PC-3 (cell line): ENCODE results near the gene CTBP2.

ENCODE experiments used
- EZH2 ChIP-seq: fragments of 300-600 bp; sonication (generic); IDR thresholded peaks from one replicate; pipeline ENCODE4 v1.6.1; 2017; ENCODE audit warnings: antibody characterized with exemption, mild to moderate bottlenecking, low read length; ENCODE audit not compliant: unreplicated experiment
- TF ChIP-seq, protein P1 (sequence below): fragments of 300-600 bp; sonication (generic); conservative IDR thresholded peaks from 2 replicates; pipeline ENCODE4 v1.5.1; 2017; ENCODE audit warnings: antibody characterized with exemption, low read depth, mild to moderate bottlenecking, low read length

- TF ChIP-seq, protein P1, sequence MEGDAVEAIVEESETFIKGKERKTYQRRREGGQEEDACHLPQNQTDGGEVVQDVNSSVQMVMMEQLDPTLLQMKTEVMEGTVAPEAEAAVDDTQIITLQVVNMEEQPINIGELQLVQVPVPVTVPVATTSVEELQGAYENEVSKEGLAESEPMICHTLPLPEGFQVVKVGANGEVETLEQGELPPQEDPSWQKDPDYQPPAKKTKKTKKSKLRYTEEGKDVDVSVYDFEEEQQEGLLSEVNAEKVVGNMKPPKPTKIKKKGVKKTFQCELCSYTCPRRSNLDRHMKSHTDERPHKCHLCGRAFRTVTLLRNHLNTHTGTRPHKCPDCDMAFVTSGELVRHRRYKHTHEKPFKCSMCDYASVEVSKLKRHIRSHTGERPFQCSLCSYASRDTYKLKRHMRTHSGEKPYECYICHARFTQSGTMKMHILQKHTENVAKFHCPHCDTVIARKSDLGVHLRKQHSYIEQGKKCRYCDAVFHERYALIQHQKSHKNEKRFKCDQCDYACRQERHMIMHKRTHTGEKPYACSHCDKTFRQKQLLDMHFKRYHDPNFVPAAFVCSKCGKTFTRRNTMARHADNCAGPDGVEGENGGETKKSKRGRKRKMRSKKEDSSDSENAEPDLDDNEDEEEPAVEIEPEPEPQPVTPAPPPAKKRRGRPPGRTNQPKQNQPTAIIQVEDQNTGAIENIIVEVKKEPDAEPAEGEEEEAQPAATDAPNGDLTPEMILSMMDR, result no peak
- no peak for TF ChIP-seq EZH2
Measured at GRCh38 chr10:125114761-125115391, 45.5 kb downstream of the CTBP2 start.
